OCI-LY1 (cell line): ENCODE measurements around the gene FTMT.
A peak's percentile ranks its signal among the peaks of the same experiment; 100 is the strongest.

Source experiments
- H2AFZ ChIP-seq: fragments of 200-600 bp; sonication (generic), shearing (Covaris generic); 2 replicates; pipeline ENCODE4 v1.6.0; 2014; ENCODE audit warnings: antibody characterized with exemption, mild to moderate bottlenecking, low read length
- H3F3A ChIP-seq: fragments of 200-600 bp; sonication (generic), shearing (Covaris generic); 2 replicates; pipeline ENCODE4 v1.6.0; 2014; ENCODE audit warnings: mild to moderate bottlenecking, antibody characterized with exemption, low read length, moderate library complexity; ENCODE audit not compliant: insufficient read depth
- H3K27ac ChIP-seq: fragments of 200-600 bp; sonication (generic); 2 replicates; pipeline ENCODE4 v1.5.1; 2014; ENCODE audit warnings: low read length, mixed run types, mild to moderate bottlenecking, low read depth; ENCODE audit not compliant: poor library complexity, severe bottlenecking
- H3K27me3 ChIP-seq: fragments of 200-600 bp; sonication (generic); 2 replicates; pipeline ENCODE4 v1.6.0; 2014; ENCODE audit warnings: antibody characterized with exemption, mild to moderate bottlenecking, low read length, moderate library complexity; ENCODE audit not compliant: insufficient read depth
- H3K36me3 ChIP-seq: fragments of 200-600 bp; sonication (generic); 2 replicates; pipeline ENCODE4 v1.6.1; 2014; ENCODE audit warnings: mild to moderate bottlenecking, antibody characterized with exemption, low read length, moderate library complexity, mixed read lengths; ENCODE audit not compliant: insufficient read depth
- H3K4me1 ChIP-seq: fragments of 200-600 bp; sonication (generic); 2 replicates; pipeline ENCODE4 v1.5.1; 2014; ENCODE audit warnings: mild to moderate bottlenecking, low read length, moderate library complexity; ENCODE audit not compliant: insufficient read depth, severe bottlenecking
- H3K4me2 ChIP-seq: fragments of 200-600 bp; sonication (generic), shearing (Covaris generic); 2 replicates; pipeline ENCODE4 v1.6.1; 2014; ENCODE audit warnings: low read length
- H3K4me3 ChIP-seq: fragments of 200-600 bp; sonication (generic); 2 replicates; pipeline ENCODE4 v1.5.1; 2014; ENCODE audit warnings: low read length, low read depth, mild to moderate bottlenecking, mixed read lengths; ENCODE audit not compliant: poor library complexity, severe bottlenecking
- H3K79me2 ChIP-seq: fragments of 200-600 bp; shearing (Covaris generic); 2 replicates; pipeline ENCODE4 v1.6.1; 2016; ENCODE audit warnings: mixed run types, low read length, mixed read lengths; ENCODE audit not compliant: insufficient read depth
- H3K9ac ChIP-seq: fragments of 200-600 bp; sonication (generic), shearing (Covaris generic); 2 replicates; pipeline ENCODE4 v1.6.1; 2014; ENCODE audit warnings: mild to moderate bottlenecking, low read length, mixed read lengths
- H3K9me2 ChIP-seq: fragments of 200-600 bp; sonication (generic), shearing (Covaris generic); 2 replicates; pipeline ENCODE4 v1.6.1; 2014; ENCODE audit warnings: low read depth, mild to moderate bottlenecking, low read length, mixed read lengths
- H3K9me3 ChIP-seq: fragments of 200-600 bp; shearing (Covaris generic); 2 replicates; pipeline ENCODE4 v1.6.1; 2014; ENCODE audit warnings: low read length, mixed read lengths
- H4K20me1 ChIP-seq: fragments of 200-600 bp; sonication (generic), shearing (Covaris generic); 2 replicates; pipeline ENCODE4 v1.6.0; 2016; ENCODE audit warnings: mild to moderate bottlenecking, low read length; ENCODE audit not compliant: insufficient read depth
- CTCF ChIP-seq: fragments of 200-600 bp; sonication (generic), shearing (Covaris generic); IDR thresholded peaks from 2 replicates; pipeline ENCODE4 v1.5.1; 2017; ENCODE audit warnings: mild to moderate bottlenecking, antibody characterized with exemption, low read length, moderate library complexity, mixed read lengths
- EZH2 ChIP-seq: fragments of 200-600 bp; sonication (generic), shearing (Covaris generic); IDR thresholded peaks from 2 replicates; pipeline ENCODE4 v1.8.0; 2017; ENCODE audit warnings: borderline replicate concordance, mixed run types, mild to moderate bottlenecking, antibody characterized with exemption, low read length, moderate library complexity, mixed read lengths

Gene FTMT

GRCh38 chr5:121870489-121870888, 18.8 kb downstream of the FTMT start:
- Histone ChIP-seq H3K9ac (no peak overlapping the region), H3K4me2 (no peak overlapping the region), H3F3A (no peaks in the 10 kb centered on the region), H3K36me3 (no peaks in the 10 kb centered on the region), H3K27ac (no peak overlapping the region), H3K4me3 (no peak overlapping the region), H3K9me2 (no peaks in the 10 kb centered on the region), H3K9me3 (no peaks in the 10 kb centered on the region), H4K20me1 (no peaks in the 10 kb centered on the region), H3K4me1 (no peaks in the 10 kb centered on the region), H3K27me3 (no peaks in the 10 kb centered on the region), H3K79me2 (no peaks in the 10 kb centered on the region), H2AFZ (no peak overlapping the region)
- TF ChIP-seq EZH2: no peak
- peak; percentile 5; the same call in 1 of the 2 replicates for TF ChIP-seq CTCF

- Histone ChIP-seq H3K9me3 (no peaks in the 10 kb centered on the region), H3K4me2 (no peak overlapping the region), H3K4me3 (no peak overlapping the region), H3K9ac (no peak overlapping the region), H3K79me2 (no peaks in the 10 kb centered on the region), H4K20me1 (no peaks in the 10 kb centered on the region), H3K27me3 (no peaks in the 10 kb centered on the region), H3K36me3 (no peaks in the 10 kb centered on the region), H3K9me2 (no peaks in the 10 kb centered on the region), H3K4me1 (no peaks in the 10 kb centered on the region), H3K27ac (no peak overlapping the region), H3F3A (no peaks in the 10 kb centered on the region), H2AFZ (no peak overlapping the region)
- TF ChIP-seq EZH2 (no peak), CTCF (no peak)
Observed at GRCh38 chr5:121872856-121873255, 21.2 kb downstream of the FTMT start.

GRCh38 chr5:121873409-121873808, 21.7 kb downstream of the FTMT start:
- H3K4me3 ChIP-seq: no peak overlapping the region
- H3K79me2 ChIP-seq: no peaks in the 10 kb centered on the region
- H2AFZ ChIP-seq: no peak overlapping the region
- H3K9me2 ChIP-seq: no peaks in the 10 kb centered on the region
- H3K36me3 ChIP-seq: no peaks in the 10 kb centered on the region
- H3K27me3 ChIP-seq: no peaks in the 10 kb centered on the region
- H3K4me1 ChIP-seq: no peaks in the 10 kb centered on the region
- H3K9ac ChIP-seq: no peak overlapping the region
- no peaks in the 10 kb centered on the region for H3F3A ChIP-seq
- TF ChIP-seq EZH2 (no peak), CTCF (no peak)
- H3K27ac ChIP-seq: no peak overlapping the region
- no peaks in the 10 kb centered on the region for H3K9me3 ChIP-seq
- no peaks in the 10 kb centered on the region for H4K20me1 ChIP-seq
- H3K4me2 ChIP-seq: no peak overlapping the region
